ENCODE results near the gene MRS2.

Gene MRS2

DNA sequence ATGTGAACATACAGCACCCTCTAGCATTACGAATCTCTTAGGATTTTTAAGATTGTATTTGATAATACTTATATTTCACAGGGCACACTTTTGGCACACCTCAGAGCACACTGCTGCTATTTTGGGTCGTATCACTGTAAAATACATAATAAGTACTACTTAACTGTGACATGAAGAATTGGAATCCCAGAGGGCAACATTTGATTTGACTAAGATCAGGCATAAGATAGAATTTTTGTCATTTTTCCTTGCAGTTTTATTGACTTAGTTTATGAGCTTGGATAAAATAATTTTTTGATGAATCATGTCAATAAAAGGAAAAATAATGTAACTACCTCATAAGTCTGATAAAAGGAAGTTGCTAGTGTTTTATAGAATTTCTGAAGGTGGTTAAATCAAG is 22.4 kb downstream of the MRS2 start:
- no peak for TF ChIP-seq CTCF (IDR thresholded peaks at IDR 0.05)

DNA sequence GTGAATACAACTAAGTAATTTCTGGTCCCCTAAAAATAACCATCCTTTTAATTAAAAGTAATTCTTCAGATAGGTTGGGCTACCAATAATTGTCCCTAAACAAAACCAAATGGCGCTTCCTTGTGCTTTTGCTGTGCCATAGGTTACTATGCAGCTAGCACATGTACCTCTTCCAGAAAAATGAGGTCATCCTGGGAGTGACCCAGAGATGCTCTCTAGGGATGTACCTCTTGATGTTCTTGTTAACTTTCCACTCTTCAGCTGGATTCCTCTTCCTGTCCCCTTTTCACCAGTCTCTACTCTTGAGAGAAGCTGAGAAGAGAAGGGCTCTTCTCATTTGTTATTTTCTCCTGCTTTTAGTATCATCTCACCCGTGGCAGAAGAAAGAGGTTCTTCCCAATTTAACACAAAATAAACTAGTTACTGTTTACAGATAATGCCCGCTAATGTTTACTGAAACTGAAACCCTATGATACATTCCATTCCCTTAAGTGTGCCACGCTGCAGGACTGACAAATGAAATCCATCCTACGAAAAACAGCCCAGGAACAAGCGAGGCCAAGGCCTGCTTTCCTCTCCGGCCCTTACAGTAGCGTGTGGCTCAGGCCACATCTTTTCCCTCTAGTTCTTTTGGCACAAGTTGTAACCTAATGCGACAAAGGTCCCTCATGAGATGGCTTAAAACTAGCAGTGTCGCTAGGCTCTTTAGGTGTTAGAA is 24.2 kb downstream of the MRS2 start:
- TF ChIP-seq CTCF (IDR thresholded peaks at IDR 0.05), result no peak

- no peak for TF ChIP-seq CTCF (IDR thresholded peaks at IDR 0.05)
Measured at GRCh38 chr6:24428615-24429014, 25.9 kb downstream of the MRS2 start.

DNA sequence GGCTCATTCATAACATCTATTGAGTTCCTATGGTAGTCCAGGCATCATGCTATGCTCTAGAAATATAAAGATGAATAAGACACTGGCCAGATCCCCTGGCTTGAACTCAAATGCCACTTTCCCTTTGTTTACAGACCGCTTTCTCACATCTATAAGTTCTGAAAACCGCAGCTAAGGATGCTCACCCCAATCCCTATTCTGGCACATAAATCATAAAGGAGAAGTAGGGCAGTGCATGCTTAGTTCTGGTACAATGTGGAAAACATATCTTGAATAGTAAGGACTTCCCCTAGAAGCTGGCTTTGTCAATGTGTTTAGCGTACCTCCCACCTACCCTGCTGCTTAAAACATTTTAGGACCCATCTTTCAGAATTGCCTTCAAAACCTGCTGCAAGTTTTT is 26.4 kb downstream of the MRS2 start:
- TF ChIP-seq CTCF (IDR thresholded peaks at IDR 0.05), result no peak

GRCh38 chr6:24430086-24430485 is 27.4 kb downstream of the MRS2 start:
- TF ChIP-seq CTCF (IDR thresholded peaks at IDR 0.05), result no peak

GRCh38 chr6:24431045-24431451 is 28.3 kb downstream of the MRS2 start:
- TF ChIP-seq CTCF (IDR thresholded peaks at IDR 0.05), result peak; percentile 62

GRCh38 chr6:24432611-24433010 is 29.9 kb downstream of the MRS2 start:
- TF ChIP-seq CTCF (IDR thresholded peaks at IDR 0.05), result no peak

DNA sequence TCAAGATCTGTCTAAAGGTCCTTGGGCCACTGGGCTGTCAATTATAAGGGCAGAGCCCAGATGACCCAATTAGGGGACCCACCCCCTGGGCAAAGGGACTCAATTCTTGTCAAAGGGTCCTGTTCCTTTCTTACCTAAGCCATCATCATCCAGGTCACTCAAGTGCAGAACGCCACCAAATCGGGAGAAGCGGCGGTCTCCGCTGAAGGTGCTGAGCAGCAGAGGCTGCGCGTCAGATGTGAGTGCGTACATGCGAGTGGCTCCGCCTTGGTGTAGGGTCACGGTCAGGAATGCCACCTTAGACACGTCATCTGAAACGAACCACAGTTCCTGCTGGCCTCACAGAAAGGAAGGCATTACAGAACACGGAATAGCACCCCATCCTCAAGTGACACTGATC is 34.2 kb downstream of the MRS2 start:
- no peak for TF ChIP-seq CTCF (IDR thresholded peaks at IDR 0.05)

All from LNCAP (cell line).